Measurements from ENCODE around the gene OSBPL8. TPM values are rescaled to one million over a fixed set of nuclear protein-coding genes. Genes with fewer than 3 reads are reported as not detected.

OSBPL8 gene
- total and polyA plus RNA-seq, 2 experiments from 2014 or later: 64.4 to 73.4 TPM

- peak; percentile 29 for DNase-seq
- in situ Hi-C loops (cut with MboI): no loop called here
- Histone ChIP-seq H3K36me3 (ENCODE audit: low read depth) (no peaks in the 10 kb centered on the region), H4K20me1 (ENCODE audit: insufficient read depth) (no peaks in the 10 kb centered on the region), H2AFZ (no peak overlapping the region), H3K9me3 (ENCODE audit: low read depth) (no peaks in the 10 kb centered on the region), H3K27ac (no peak overlapping the region), H3K9me2 (ENCODE audit: insufficient read depth) (no peaks in the 10 kb centered on the region), H3K9ac (no peak overlapping the region), H3K4me2 (ENCODE audit: unreplicated experiment) (no peak overlapping the region), H3K79me2 (ENCODE audit: insufficient read depth) (peaks cover 91% of the 10 kb centered on the region), H3K4me1 (ENCODE audit: insufficient read depth) (peaks cover 42% of the 10 kb centered on the region), H3K4me3 (no peak overlapping the region), H3F3A (ENCODE audit: insufficient read depth) (no peaks in the 10 kb centered on the region), H3K27me3 (replicated peaks; ENCODE audit: insufficient read depth) (no peaks in the 10 kb centered on the region)
- TF ChIP-seq EZH2 (IDR thresholded peaks at IDR 0.05; ENCODE audit: insufficient read depth, poor library complexity, severe bottlenecking): no peak
- no peak for TF ChIP-seq EZH2phosphoT487 (IDR thresholded peaks at IDR 0.05; ENCODE audit: insufficient read depth, low read depth)
- 80 to 84% methylated on average over 7 of the region's 7 CpGs for WGBS, 2 experiments (ENCODE audit: low coverage in 1 of 2, low lambda C conversion rate in 2 of 2, missing lambda C conversion rate in 2 of 2)
These were observed 4.3 kb downstream of the OSBPL8 start for GRCh38 chr12:76555231-76555767.

- peaks cover 98% of the 10 kb centered on the region for H3K79me2 ChIP-seq (ENCODE audit: insufficient read depth)
- H4K20me1 ChIP-seq (ENCODE audit: insufficient read depth): no peaks in the 10 kb centered on the region
- H3K9me3 ChIP-seq (ENCODE audit: low read depth): no peaks in the 10 kb centered on the region
- no peak overlapping the region for H3K27ac ChIP-seq
- H2AFZ ChIP-seq: no peak overlapping the region
- DNase-seq: no peak
- no peaks in the 10 kb centered on the region for H3K27me3 ChIP-seq (replicated peaks; ENCODE audit: insufficient read depth)
- no peaks in the 10 kb centered on the region for H3K36me3 ChIP-seq (ENCODE audit: low read depth)
- no peak overlapping the region for H3K9ac ChIP-seq
- H3K9me2 ChIP-seq (ENCODE audit: insufficient read depth): no peaks in the 10 kb centered on the region
- WGBS, 2 experiments (ENCODE audit: low coverage in 1 of 2, low lambda C conversion rate in 2 of 2, missing lambda C conversion rate in 2 of 2): 77 to 81% methylated on average over 2 of the region's 2 CpGs
- no peaks in the 10 kb centered on the region for H3F3A ChIP-seq (ENCODE audit: insufficient read depth)
- peaks cover 40% of the 10 kb centered on the region for H3K4me1 ChIP-seq (ENCODE audit: insufficient read depth)
- no peak overlapping the region for H3K4me3 ChIP-seq
- H3K4me2 ChIP-seq (ENCODE audit: unreplicated experiment): no peak overlapping the region
- TF ChIP-seq EZH2 (IDR thresholded peaks at IDR 0.05; ENCODE audit: insufficient read depth, poor library complexity, severe bottlenecking) (no peak), EZH2phosphoT487 (IDR thresholded peaks at IDR 0.05; ENCODE audit: insufficient read depth, low read depth) (no peak)
- in situ Hi-C loops (cut with MboI): no loop called here
These were observed 5.0 kb downstream of the OSBPL8 start for GRCh38 chr12:76554405-76555230.

GRCh38 chr12:76552343-76552938 lies 7.1 kb downstream of the OSBPL8 start:
- in situ Hi-C loops (cut with MboI): no loop called here
- DNase-seq: peak; percentile 40

GRCh38 chr12:76551482-76551888 lies 8.1 kb downstream of the OSBPL8 start:
- TF ChIP-seq EZH2 (IDR thresholded peaks at IDR 0.05; ENCODE audit: insufficient read depth, poor library complexity, severe bottlenecking) (no peak), EZH2phosphoT487 (IDR thresholded peaks at IDR 0.05; ENCODE audit: insufficient read depth, low read depth) (no peak)
- Histone ChIP-seq H3K4me3 (no peak overlapping the region), H3K27me3 (replicated peaks; ENCODE audit: insufficient read depth) (no peaks in the 10 kb centered on the region), H3K9ac (no peak overlapping the region), H3K4me1 (ENCODE audit: insufficient read depth) (peaks cover 58% of the 10 kb centered on the region), H3K4me2 (ENCODE audit: unreplicated experiment) (no peak overlapping the region), H3K9me3 (ENCODE audit: low read depth) (no peaks in the 10 kb centered on the region), H2AFZ (no peak overlapping the region), H4K20me1 (ENCODE audit: insufficient read depth) (no peaks in the 10 kb centered on the region), H3K27ac (no peak overlapping the region), H3K9me2 (ENCODE audit: insufficient read depth) (no peaks in the 10 kb centered on the region), H3K79me2 (ENCODE audit: insufficient read depth) (peaks cover 100% of the 10 kb centered on the region), H3K36me3 (ENCODE audit: low read depth) (no peaks in the 10 kb centered on the region), H3F3A (ENCODE audit: insufficient read depth) (peaks cover 5% of the 10 kb centered on the region)
- DNase-seq: peak; percentile 12
- in situ Hi-C loops (cut with MboI): no loop called here
- WGBS, 2 experiments (ENCODE audit: low coverage in 1 of 2, low lambda C conversion rate in 2 of 2, missing lambda C conversion rate in 2 of 2): 79 to 80% methylated on average over 5 of the region's 5 CpGs

More at GRCh38 chr12:76552343-76552938, 7.1 kb downstream of the OSBPL8 start:
- Histone ChIP-seq H3K4me3 (no peak overlapping the region), H2AFZ (no peak overlapping the region), H3F3A (ENCODE audit: insufficient read depth) (peaks cover 5% of the 10 kb centered on the region), H3K27me3 (replicated peaks; ENCODE audit: insufficient read depth) (no peaks in the 10 kb centered on the region), H3K36me3 (ENCODE audit: low read depth) (no peaks in the 10 kb centered on the region), H3K27ac (no peak overlapping the region), H3K9me2 (ENCODE audit: insufficient read depth) (no peaks in the 10 kb centered on the region), H3K79me2 (ENCODE audit: insufficient read depth) (peaks cover 100% of the 10 kb centered on the region), H3K9ac (no peak overlapping the region), H3K4me2 (ENCODE audit: unreplicated experiment) (no peak overlapping the region), H3K4me1 (ENCODE audit: insufficient read depth) (peaks cover 56% of the 10 kb centered on the region), H4K20me1 (ENCODE audit: insufficient read depth) (no peaks in the 10 kb centered on the region), H3K9me3 (ENCODE audit: low read depth) (no peaks in the 10 kb centered on the region)
- 99 to 100% methylated on average over 3 of the region's 3 CpGs for WGBS, 2 experiments (ENCODE audit: low coverage in 1 of 2, low lambda C conversion rate in 2 of 2, missing lambda C conversion rate in 2 of 2)
- no peak for TF ChIP-seq EZH2phosphoT487 (IDR thresholded peaks at IDR 0.05; ENCODE audit: insufficient read depth, low read depth)
- no peak for TF ChIP-seq EZH2 (IDR thresholded peaks at IDR 0.05; ENCODE audit: insufficient read depth, poor library complexity, severe bottlenecking)
